GM10847 (cell line): ENCODE measurements around the gene ZBTB49.

Experiments
- POLR2A ChIP-seq: IDR thresholded peaks from 2 replicates; pipeline ENCODE4 v1.6.1; 2011; ENCODE audit not compliant: insufficient read length; ENCODE audit errors: extremely low read depth

ZBTB49 gene

DNA sequence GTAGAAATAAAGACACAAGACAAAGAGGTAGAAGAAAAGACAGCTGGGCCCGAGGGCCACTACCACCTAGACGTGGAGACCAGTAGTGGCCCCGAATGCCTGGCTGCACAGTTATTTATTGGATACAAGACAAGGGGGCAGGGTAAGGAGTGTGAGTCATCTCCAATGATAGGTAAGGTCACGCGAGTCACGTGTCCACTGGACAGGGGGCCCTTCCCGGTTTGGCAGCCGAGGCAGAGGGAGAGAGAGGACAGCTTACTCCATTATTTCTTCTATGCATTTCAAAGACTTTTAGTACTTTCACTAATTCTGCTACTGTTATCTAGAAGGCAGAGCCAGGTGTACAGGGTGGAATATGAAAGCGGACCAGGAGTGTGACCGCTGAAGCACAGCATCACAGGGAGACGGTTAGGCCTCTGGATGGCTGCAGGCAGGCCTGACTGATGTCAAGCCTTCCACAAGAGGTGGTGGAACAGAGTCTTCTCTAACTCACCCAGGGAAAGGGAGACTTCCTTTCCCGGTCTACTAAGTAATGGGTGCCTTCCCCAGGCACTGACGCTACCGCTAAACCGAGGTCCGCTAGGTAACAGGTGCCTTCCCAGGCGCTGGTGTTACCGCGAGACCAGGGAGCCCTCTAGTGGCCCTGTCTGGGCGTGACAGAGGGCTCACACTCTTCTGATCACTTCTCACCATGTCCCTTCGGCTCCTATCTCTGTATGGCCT lies 44.9 kb downstream of the ZBTB49 start:
- no peak for TF ChIP-seq POLR2A

DNA sequence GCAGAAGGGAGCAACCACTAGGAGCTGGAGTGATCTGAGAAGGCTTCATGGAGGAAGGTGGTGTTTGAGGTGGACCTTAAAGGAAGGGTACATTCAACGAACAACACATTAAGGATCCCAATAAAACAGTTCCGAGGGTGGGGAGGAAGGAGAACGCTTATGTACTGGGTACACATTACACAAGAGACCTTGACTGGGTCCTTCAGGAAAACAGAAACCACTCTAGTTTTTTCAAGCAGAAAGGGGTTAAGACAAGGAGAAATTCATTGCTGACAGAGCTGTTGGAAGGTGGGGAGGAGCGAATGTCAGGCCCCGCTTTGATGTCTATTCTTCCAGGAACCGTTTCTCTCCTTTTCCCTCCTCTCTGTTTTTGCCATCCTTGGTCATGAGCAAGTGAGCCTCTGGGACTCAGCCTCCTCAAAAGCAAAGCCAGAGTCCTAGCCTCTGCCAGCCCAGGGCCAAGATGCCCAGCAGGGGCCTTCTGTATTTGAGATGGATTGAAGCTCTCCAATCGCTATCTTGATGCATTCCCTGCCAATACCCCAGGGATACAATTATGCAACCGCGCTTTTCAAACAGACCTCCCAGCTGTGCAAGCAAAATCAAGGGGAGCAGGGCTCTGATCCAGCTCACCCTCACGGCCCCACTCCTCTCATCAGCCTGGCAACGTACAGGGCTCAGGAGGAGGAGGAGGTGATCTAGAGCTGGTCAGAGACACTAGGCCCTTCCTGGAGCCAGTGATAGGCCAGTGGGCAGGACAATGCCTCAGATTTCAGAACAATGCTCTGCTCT lies 48.4 kb downstream of the ZBTB49 start:
- TF ChIP-seq POLR2A: no peak

DNA sequence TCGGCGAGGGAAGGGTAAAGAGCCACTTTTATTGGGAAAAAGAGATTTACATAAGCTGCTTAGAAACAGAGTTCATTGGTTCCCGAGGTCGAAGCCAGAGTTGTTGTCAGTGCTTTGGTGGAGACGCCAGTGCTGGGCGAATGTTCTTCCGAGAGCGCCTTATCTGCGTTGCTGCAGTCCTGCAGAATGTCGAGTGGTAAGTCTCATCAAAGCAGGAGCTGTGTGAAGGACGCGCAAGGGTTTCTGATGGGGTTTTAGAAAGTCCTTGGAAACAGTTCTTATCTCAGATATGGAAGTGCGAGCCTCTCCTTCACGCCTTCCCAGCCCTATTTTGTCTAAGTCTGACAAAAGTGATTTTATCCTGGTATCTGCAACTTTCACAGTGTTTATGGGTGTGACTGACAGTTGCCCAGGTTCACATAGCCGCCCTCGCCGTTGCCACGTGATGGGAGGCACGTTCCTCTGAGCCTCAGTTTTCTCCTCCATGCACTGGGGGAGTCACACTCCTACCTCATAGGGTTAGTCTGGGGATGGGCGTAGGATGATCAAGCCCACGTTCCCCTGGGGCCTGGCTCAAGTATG lies 49.5 kb downstream of the ZBTB49 start:
- no peak for TF ChIP-seq POLR2A

DNA sequence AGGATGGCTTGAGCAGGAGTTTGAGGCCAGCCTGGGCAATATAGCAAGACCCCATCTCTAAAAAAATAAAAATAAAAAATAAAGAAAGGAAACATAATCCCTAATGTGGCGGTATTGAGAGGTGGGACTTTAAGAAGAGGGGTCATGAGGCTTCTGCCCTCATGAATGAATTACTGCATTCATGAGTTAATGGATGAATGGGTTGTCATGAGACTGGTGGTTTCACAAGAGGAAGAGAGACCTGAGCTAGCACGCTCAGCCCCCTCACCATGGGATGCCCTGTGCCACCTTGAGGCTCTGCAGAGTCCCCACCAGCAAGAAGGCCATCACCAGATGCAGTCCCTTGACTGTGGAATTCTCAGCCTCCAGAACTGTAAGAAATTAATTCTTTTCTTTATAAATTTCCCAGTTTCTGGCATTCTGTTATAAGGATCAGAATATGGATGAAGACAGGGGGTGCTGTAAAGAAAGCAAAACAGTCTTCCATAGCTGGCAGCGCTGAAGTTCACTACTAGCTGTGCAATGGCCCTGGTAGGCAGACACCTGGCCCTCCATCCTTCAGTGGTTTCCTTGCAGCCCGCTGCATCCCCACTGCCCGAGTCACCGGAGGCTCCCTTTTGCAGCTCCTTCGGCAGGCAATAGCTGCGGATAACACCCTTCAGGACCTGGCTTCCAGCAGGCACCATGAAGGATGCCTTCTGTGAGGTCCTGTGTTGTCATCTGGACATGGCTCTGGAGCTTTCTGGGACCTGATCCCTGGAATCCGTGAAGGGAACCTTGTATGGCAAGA lies 52.0 kb downstream of the ZBTB49 start:
- TF ChIP-seq POLR2A: no peak

DNA sequence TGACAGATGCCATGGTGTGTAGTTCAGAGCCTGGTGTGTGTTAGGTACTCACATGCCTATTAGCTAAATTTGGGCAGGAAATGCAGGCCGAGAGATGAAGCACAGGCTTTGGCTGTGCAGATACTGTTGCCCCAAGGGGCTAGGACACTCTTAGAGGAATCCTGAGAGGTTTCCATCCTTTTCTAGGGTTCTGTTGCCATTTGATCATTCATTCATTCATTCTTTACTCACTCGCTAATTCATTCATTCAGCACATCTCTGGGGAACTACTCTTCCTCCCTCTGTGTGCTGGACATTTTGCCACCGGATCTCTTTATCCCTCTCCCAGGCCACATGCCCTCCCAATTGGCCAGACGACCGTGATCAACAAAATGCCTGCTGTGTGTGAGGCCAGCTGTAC lies 53.0 kb downstream of the ZBTB49 start:
- no peak for TF ChIP-seq POLR2A

DNA sequence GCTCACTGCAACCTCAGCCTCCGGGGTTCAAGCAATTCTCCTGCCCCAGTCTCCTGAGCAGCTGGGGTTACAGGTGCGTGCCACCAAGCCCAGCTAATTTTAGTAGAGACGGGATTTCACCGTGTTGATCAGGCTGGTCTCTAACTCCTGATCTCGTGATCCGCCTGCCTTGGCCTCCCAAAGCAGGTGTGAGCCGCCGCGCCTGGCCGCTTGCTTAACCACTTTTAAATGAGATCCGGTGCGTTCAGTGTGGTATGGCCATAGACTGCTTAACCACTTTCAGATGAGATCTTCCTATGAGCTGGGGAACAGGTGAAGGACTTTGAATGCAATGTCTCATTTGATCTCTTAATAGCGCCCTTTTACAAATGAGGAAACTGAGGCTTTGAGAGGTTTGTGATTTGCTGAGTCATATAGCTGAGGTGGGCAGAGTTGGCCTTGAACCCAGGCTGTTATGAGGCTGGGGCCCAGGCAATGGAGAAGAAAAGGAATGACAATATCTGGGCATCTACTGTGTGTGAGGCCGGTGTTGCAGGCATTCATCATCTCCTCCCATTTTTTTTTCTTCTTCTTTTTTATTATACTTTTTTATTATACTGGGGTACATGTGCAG lies 55.0 kb downstream of the ZBTB49 start:
- no peak for TF ChIP-seq POLR2A

- no peak for TF ChIP-seq POLR2A
These were observed 57.5 kb downstream of the ZBTB49 start for GRCh38 chr4:4347585-4347984.

DNA sequence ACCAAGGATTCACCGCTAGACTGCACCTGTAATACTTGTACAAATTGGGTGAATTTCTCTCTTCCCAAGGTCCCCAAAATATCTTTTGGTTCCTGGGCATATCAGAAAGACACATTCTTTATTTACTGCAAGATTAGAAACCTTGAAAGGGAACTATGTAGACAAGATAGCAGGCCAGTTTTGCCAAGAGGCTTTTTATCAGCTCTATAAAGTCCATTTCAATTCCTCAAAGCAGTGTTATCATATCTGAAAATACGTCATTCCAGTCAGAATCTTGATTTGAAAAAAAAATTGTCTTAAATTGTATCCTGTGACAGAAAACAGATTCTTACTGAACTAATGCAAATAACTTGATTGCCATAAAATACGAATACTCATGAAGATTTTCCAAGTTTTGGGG lies 59.8 kb downstream of the ZBTB49 start:
- no peak for TF ChIP-seq POLR2A

DNA sequence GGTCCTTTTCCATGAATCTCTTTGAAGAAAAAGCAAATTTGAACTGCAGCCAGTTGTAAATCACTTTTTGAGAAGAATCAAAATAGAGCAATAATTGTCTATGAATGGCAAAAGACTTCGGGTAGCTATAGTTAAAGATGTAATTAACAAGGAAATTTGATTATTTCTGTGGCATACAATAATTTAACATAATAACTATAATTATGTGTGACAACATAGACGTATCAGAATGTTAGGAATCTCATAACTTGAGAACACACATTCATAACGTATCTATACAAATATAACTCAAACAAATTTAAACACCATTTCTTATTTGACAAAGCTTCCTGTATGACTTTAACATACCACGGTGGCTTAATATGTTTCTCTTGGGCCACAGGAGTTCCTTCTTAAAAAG lies 60.9 kb downstream of the ZBTB49 start:
- no peak for TF ChIP-seq POLR2A

DNA sequence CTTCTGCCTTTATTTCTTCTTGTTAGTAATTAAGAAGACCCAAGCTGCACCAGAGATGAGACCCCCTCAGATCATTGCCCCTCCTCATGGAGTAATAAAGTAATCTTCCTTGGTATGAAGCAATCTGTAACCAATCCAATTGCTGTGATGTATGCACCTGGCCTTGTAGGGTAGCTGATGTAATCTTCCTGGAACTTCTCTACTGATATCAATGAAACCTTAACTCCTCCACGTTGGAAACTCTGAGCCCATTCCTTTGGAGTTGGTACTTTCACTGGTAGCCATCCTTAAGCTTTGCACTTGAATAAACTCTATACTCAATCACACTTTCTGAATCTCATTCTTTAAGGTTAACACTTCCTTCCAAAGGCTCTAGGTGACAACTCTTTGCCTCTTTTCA lies 65.3 kb downstream of the ZBTB49 start:
- TF ChIP-seq POLR2A: no peak

DNA sequence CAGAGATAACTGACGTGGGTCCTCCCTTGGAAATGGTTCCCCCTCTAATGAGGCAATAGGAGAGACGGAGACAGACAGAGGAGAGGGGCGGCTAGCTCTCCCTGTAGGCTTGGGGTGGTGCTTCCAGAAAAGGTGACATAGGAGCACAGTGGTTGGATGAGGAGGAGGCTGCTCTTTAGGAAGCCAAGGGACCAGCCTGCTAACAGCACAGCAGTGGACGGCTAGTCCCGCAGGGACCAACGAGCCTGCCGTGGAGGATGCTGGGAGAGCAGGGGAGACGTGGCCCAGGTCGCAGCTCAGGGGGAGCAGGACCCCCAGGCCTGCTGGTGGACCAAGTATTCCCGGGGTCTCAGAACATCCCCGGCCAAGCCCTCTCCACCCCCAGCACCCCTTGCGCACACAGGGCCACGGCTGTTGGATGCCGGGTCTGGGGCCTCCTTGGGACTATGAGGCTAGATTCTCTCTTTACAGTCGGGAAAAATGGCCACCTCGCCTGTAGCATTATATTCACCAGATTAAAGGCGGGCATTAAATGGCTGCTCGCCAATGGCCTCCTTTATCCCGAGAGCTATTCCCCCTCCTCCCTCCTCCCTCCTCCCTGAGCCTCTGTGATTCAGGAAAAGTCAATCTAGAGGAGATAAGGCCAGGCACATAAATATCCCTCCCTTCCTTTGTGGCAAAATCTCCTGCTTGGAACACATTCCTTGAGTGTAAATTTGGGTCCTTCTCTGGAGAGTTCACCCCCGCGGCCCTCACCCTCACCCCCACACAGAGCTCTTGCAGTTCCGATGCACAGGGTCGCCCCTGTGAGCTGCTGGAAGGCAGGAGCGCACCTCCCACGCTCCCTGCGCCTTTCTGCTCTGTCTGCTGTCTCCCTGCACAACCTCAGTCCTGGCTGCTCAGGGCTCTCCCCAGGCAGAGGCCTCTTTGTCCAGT lies 66.3 kb downstream of the ZBTB49 start:
- TF ChIP-seq POLR2A: no peak

- no peak for TF ChIP-seq POLR2A
These were observed 68.2 kb downstream of the ZBTB49 start for GRCh38 chr4:4358093-4358854.

DNA sequence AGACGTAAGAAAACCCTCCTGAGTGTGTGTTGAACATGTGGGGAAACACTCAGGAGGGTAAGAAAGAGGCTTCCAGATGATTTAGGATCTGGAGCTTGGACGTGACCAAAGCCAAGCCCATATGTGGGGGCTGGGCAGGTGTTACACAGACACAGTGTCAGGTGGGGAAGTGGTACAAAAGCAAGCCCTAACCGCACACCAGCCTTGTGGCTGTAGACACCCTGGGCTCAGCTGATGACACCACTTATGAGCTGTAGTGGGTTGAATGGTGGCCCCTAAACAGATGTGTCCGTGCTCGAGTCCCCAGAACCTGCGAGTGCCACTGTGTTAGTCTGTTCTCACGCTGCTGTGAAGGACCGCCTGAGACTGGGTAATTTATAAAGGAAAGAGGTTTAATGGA lies 71.8 kb downstream of the ZBTB49 start:
- no peak for TF ChIP-seq POLR2A
